GM12891 (cell line): ENCODE data around the gene NRDE2.

ENCODE experiments used
- DNase-seq: peaks from one replicate; pipeline ENCODE4 v3.0.0; 2011; ENCODE audit warnings: low spot score; ENCODE audit not compliant: insufficient read length
- FAIRE-seq: peaks from 2 replicates; lab custom pipeline; 2011; peaks lifted over from hg19 to GRCh38; lab: Jason Lieb, UNC
- PAX5 ChIP-seq: IDR thresholded peaks from 2 replicates; pipeline ENCODE4 v1.6.1; 2011; ENCODE audit warnings: low read length, moderate library complexity, mild to moderate bottlenecking; ENCODE audit not compliant: insufficient read depth, severe bottlenecking
- POLR2A ChIP-seq: IDR thresholded peaks from 2 replicates; pipeline ENCODE4 v1.6.1; 2011; ENCODE audit warnings: low read depth, low read length, control low read depth
- POLR2AphosphoS5 ChIP-seq: IDR thresholded peaks from 2 replicates; pipeline ENCODE4 v1.6.1; 2011; ENCODE audit warnings: low read depth, low read length, control low read depth
- POU2F2 ChIP-seq: IDR thresholded peaks from 2 replicates; pipeline ENCODE4 v1.6.1; 2011; ENCODE audit warnings: low read depth, mild to moderate bottlenecking, control low read depth, low read length, moderate library complexity
- SPI1 ChIP-seq: IDR thresholded peaks from 2 replicates; pipeline ENCODE4 v1.6.1; 2011; ENCODE audit warnings: low read depth, low read length, control low read depth
- TAF1 ChIP-seq: IDR thresholded peaks from 2 replicates; pipeline ENCODE4 v1.6.1; 2011; ENCODE audit warnings: low read depth, low read length, control low read depth

The NRDE2 gene

GRCh38 chr14:90368946-90369721 lies 37.4 kb upstream of the NRDE2 start:
- DNase-seq (no peak), FAIRE-seq (no peak)
- no peak for TF ChIP-seq PAX5

DNA sequence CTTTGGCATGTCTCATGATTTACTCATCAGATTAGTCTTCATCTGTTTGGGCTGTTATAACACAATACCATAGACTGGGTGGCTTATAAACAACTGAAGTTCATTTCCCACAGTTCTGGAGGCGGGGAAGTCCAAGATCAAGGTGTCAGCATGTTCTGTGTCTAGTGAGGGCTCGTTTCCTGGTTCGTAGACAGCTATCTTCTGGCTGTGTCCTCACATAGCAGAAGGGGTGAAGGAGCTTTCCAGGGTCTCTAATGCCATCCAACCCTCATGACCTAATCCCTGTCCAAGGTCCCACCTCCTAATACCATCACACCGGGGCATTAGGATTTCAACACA lies 30.8 kb upstream of the NRDE2 start:
- no peak for TF ChIP-seq TAF1
- no peak for TF ChIP-seq POLR2A
- TF ChIP-seq PAX5 = no peak
- no peak for TF ChIP-seq SPI1
- no peak for TF ChIP-seq POLR2AphosphoS5
- TF ChIP-seq POU2F2 = no peak
- DNase-seq (no peak), FAIRE-seq (no peak)

DNA sequence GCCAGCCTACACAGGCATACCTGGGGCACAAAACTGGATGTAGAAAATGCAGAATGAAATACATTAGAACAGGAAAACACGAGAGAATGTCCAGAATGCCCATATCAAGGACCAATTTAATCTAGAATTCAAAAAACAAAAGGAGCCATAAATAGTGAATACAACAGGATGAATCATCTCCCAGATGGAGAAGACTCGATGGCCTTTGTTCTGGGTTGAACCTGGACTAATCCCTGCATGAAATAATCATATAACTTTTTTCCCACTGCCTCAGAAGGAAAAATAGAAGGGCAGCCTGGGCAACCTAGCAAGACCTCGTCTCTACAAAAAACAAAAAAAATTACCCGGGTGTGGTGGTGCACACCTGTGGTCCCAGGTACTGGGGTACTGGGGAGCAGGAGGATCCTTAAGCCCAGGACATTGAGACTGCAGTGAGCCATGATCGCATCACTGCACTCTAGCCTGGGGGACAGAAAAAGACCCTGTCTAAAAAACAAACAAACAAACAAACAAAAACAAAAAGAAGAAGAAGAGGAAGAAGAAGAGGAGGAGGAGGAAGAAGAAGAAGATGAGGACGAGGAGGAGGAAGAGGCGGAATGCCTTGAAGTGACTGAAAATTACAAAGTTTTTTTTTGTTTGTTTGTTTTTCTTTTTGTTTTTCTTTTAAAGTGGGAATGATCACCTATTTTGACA lies 30.3 kb upstream of the NRDE2 start:
- no peak for TF ChIP-seq POLR2AphosphoS5
- TF ChIP-seq POU2F2 = no peak
- no peak for TF ChIP-seq PAX5
- no peak for TF ChIP-seq SPI1
- TF ChIP-seq POLR2A = no peak
- TF ChIP-seq TAF1 = no peak
- no peak for DNase-seq
- FAIRE-seq = no peak

GRCh38 chr14:90358359-90358758 lies 26.6 kb upstream of the NRDE2 start:
- DNase-seq (no peak), FAIRE-seq (no peak)
- no peak for TF ChIP-seq TAF1
- no peak for TF ChIP-seq SPI1
- TF ChIP-seq POLR2A = no peak
- no peak for TF ChIP-seq PAX5
- TF ChIP-seq POU2F2 = no peak
- no peak for TF ChIP-seq POLR2AphosphoS5

- no peak for DNase-seq
- no peak for FAIRE-seq
- no peak for TF ChIP-seq PAX5
- TF ChIP-seq POLR2AphosphoS5 = no peak
- TF ChIP-seq POU2F2 = no peak
- TF ChIP-seq TAF1 = no peak
- no peak for TF ChIP-seq SPI1
- no peak for TF ChIP-seq POLR2A
Observed at GRCh38 chr14:90356925-90357324, 25.2 kb upstream of the NRDE2 start.

GRCh38 chr14:90355540-90356518 lies 24.1 kb upstream of the NRDE2 start:
- DNase-seq (no peak), FAIRE-seq (no peak)
- no peak for TF ChIP-seq SPI1
- no peak for TF ChIP-seq POLR2A
- TF ChIP-seq PAX5 = no peak
- TF ChIP-seq TAF1 = no peak
- no peak for TF ChIP-seq POU2F2
- TF ChIP-seq POLR2AphosphoS5 = no peak

DNA sequence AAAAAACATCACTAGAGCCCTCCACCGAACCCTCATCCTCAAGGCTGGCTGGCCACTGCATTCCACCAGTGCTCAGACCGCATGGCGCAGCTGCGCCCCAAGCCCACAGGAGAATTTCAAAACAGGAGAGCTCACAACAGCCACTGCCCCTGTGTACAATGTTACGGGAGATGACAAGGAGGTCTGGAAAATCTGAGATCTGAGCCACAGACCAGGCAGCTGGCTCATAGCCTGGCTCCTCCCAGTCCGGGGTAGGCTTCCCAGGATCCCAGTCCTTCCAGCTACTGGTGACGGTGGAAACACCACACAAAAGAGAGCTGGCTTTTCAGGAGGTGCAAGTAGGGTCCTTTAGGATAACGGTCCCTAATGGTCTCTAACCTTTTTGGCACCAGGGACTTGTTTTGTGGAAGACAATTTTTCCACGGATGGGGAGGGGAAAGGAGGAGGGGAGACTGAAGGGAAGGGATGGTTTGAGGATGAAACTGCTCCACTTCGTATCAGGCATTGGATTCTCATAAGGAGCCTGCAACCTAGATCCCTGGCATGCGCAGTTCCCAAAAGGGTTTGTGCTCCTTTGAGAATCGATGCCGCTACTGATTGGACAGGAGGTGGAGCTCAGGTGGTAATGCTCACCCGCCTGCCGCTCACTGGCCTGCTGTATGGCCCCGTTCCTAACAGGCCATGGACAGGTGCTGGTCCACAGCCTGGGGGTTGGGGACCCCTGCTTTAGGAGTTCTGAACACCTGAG lies 23.0 kb upstream of the NRDE2 start:
- FAIRE-seq (no peak), DNase-seq (no peak)
- TF ChIP-seq POLR2A = no peak
- TF ChIP-seq PAX5 = no peak
- TF ChIP-seq POU2F2 = no peak
- TF ChIP-seq POLR2AphosphoS5 = no peak
- no peak for TF ChIP-seq TAF1
- no peak for TF ChIP-seq SPI1

GRCh38 chr14:90349739-90350138 lies 18.0 kb upstream of the NRDE2 start:
- TF ChIP-seq POLR2AphosphoS5 (no peak), TAF1 (no peak), PAX5 (no peak), SPI1 (no peak), POU2F2 (no peak), POLR2A (no peak)
- no peak for FAIRE-seq
- DNase-seq = peak; percentile 23

GRCh38 chr14:90348270-90348669 lies 16.5 kb upstream of the NRDE2 start:
- DNase-seq = no peak
- FAIRE-seq = no peak
- TF ChIP-seq POLR2AphosphoS5 = no peak
- TF ChIP-seq POLR2A = no peak
- TF ChIP-seq POU2F2 = no peak
